Bronchial epithelial cell (primary cell): ENCODE data around the gene LIMK1. TPM values are rescaled to one million over a fixed set of nuclear protein-coding genes. Genes with fewer than 3 reads are reported as not detected.

ENCODE experiments used
- DNase-seq: peaks from one replicate; pipeline ENCODE4 v3.0.0-alpha.2; 2010; ENCODE audit warnings: low read depth
- FAIRE-seq: peaks from 2 replicates; lab custom pipeline; 2011; peaks lifted over from hg19 to GRCh38; lab: Jason Lieb, UNC
- H3K27me3 ChIP-seq: 2 replicates; pipeline ENCODE4 v1.5.1; 2011; ENCODE audit warnings: low read length; ENCODE audit not compliant: control insufficient read depth, insufficient read depth
- H3K36me3 ChIP-seq: 2 replicates; pipeline ENCODE4 v1.5.1; 2011; ENCODE audit warnings: low read length; ENCODE audit not compliant: control insufficient read depth, insufficient read depth
- H3K4me3 ChIP-seq: 2 replicates; pipeline ENCODE4 v1.5.1; 2011; ENCODE audit warnings: mild to moderate bottlenecking, low read depth, low read length, control low read depth
- CTCF ChIP-seq: IDR thresholded peaks from 2 replicates; pipeline ENCODE4 v1.5.1; 2011; ENCODE audit warnings: mild to moderate bottlenecking, moderate library complexity, low read length, control low read depth, inconsistent platforms; ENCODE audit not compliant: insufficient read depth, severe bottlenecking
- total RNA-seq: library from RNA; depleted of rRNA; stranded (reverse); fragments of >200 nt; gene quantifications from 2 replicates; pipeline ENCODE4 v1.2.1, GENCODE V29; 2014

LIMK1 gene
- total RNA-seq, 1 donor from 2014 or later = 11.6 TPM

GRCh38 chr7:74052628-74053027, 31.0 kb upstream of the LIMK1 start:
- no peaks in the 10 kb centered on the region for H3K36me3 ChIP-seq
- DNase-seq (no peak), FAIRE-seq (no peak)
- no peak overlapping the region for H3K4me3 ChIP-seq
- TF ChIP-seq CTCF = no peak
- H3K27me3 ChIP-seq = peaks cover 17% of the 10 kb centered on the region

- Histone ChIP-seq H3K4me3 (no peak overlapping the region), H3K36me3 (no peaks in the 10 kb centered on the region), H3K27me3 (peaks cover 24% of the 10 kb centered on the region)
- no peak for DNase-seq
- FAIRE-seq = no peak
- no peak for TF ChIP-seq CTCF
Observed at GRCh38 chr7:74053589-74054186, 29.9 kb upstream of the LIMK1 start.

GRCh38 chr7:74056096-74056915, 27.3 kb upstream of the LIMK1 start:
- FAIRE-seq = no peak
- H3K27me3 ChIP-seq = peaks cover 21% of the 10 kb centered on the region
- H3K36me3 ChIP-seq = no peaks in the 10 kb centered on the region
- no peak overlapping the region for H3K4me3 ChIP-seq
- no peak for TF ChIP-seq CTCF
- DNase-seq = no peak

GRCh38 chr7:74057216-74057925, 26.2 kb upstream of the LIMK1 start:
- TF ChIP-seq CTCF = no peak
- no peak for DNase-seq
- Histone ChIP-seq H3K4me3 (no peak overlapping the region), H3K36me3 (no peaks in the 10 kb centered on the region), H3K27me3 (peaks cover 14% of the 10 kb centered on the region)
- no peak for FAIRE-seq

GRCh38 chr7:74057987-74058386, 25.6 kb upstream of the LIMK1 start:
- no peak for TF ChIP-seq CTCF
- Histone ChIP-seq H3K27me3 (peaks cover 11% of the 10 kb centered on the region), H3K4me3 (no peak overlapping the region), H3K36me3 (no peaks in the 10 kb centered on the region)
- FAIRE-seq (no peak), DNase-seq (no peak)
